HG03521 (cell line): Measurements from ENCODE around the gene PCDHB6.
"Not testable (repeated sequence)": the region's sequence is repeated elsewhere in the genome, so short reads cannot be mapped to it uniquely, and the experiment has no call there.

Experiments used
- ATAC-seq: cut with Tn5 transposase; IDR thresholded peaks from one replicate; pipeline ENCODE4 v1.9.1; 2021; ENCODE audit warnings: mild to moderate bottlenecking, moderate library complexity; ENCODE audit not compliant: unreplicated experiment

PCDHB6 gene

DNA sequence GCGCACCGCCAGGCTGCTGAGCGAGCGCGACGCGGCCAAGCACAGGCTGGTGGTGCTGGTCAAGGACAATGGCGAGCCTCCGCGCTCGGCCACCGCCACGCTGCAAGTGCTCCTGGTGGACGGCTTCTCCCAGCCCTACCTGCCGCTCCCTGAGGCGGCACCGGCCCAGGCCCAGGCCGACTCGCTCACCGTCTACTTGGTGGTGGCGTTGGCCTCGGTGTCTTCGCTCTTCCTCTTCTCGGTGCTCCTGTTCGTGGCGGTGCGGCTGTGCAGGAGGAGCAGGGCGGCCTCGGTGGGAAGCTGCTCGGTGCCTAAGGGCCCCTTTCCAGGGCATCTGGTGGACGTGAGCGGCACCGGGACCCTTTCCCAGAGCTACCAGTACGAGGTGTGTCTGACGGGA, 51.8 kb downstream of the PCDHB6 start:
- not testable (repeated sequence) for ATAC-seq
